OCI-LY7 (cell line): ENCODE data around the gene ZNF563. TPM values are rescaled to one million over a fixed set of nuclear protein-coding genes. Genes with fewer than 3 reads are reported as not detected.

Experiments
- BruUV-seq: library from RNA; stranded (reverse); fragments of 400-500 nt; replicated peaks from 2 replicates; lab custom pipeline; 2021; lab: Mats Ljungman, UMichigan
- CTCF ChIA-PET: fragments of 300-600 bp; sonication (Branson Sonifier 250); formaldehyde crosslinking; loops from one replicate; lab custom pipeline; 2022; ENCODE audit warnings: antibody characterized with exemption; ENCODE audit not compliant: unreplicated experiment; lab: Charles Lee
- POLR2A ChIA-PET: fragments of 300-600 bp; sonication (Branson Sonifier 250); formaldehyde crosslinking; loops from one replicate; lab custom pipeline; 2022; ENCODE audit warnings: antibody characterized with exemption; lab: Charles Lee
- DNase-seq: peaks from one replicate; pipeline ENCODE4 v3.0.0-alpha.2; 2015; ENCODE audit warnings: low spot score
- H2AFZ ChIP-seq: fragments of 200-600 bp; sonication (generic), shearing (Covaris generic); 2 replicates; pipeline ENCODE4 v1.6.1; 2014; ENCODE audit warnings: mild to moderate bottlenecking, antibody characterized with exemption, low read length, moderate library complexity
- H3K27ac ChIP-seq: fragments of 200-600 bp; sonication (generic); 2 replicates; pipeline ENCODE4 v1.5.1; 2014; ENCODE audit warnings: mixed run types, low read depth, mild to moderate bottlenecking, moderate library complexity, low read length, inconsistent platforms; ENCODE audit not compliant: poor library complexity, severe bottlenecking
- H3K36me3 ChIP-seq: fragments of 200-600 bp; sonication (generic); 2 replicates; pipeline ENCODE4 v1.6.1; 2014; ENCODE audit warnings: mild to moderate bottlenecking, antibody characterized with exemption, low read length, moderate library complexity, mixed read lengths; ENCODE audit not compliant: insufficient read depth
- H3K4me1 ChIP-seq: fragments of 200-600 bp; sonication (generic); 2 replicates; pipeline ENCODE4 v1.5.1; 2014; ENCODE audit warnings: mild to moderate bottlenecking, low read length; ENCODE audit not compliant: insufficient read depth, poor library complexity, severe bottlenecking
- H3K4me2 ChIP-seq: fragments of 200-600 bp; sonication (generic); 2 replicates; pipeline ENCODE4 v1.6.1; 2014; ENCODE audit warnings: mild to moderate bottlenecking, low read length
- H3K4me3 ChIP-seq: fragments of 200-600 bp; sonication (generic); 2 replicates; pipeline ENCODE4 v1.5.1; 2014; ENCODE audit warnings: mild to moderate bottlenecking, low read depth, low read length; ENCODE audit not compliant: poor library complexity, severe bottlenecking
- H3K79me2 ChIP-seq: fragments of 200-600 bp; sonication (generic); 2 replicates; pipeline ENCODE4 v1.6.1; 2016; ENCODE audit warnings: low read depth, mild to moderate bottlenecking, low read length, moderate library complexity, mixed read lengths; ENCODE audit not compliant: insufficient read depth
- H3K9me2 ChIP-seq: fragments of 200-600 bp; sonication (generic); 2 replicates; pipeline ENCODE4 v1.6.1; 2016; ENCODE audit warnings: mild to moderate bottlenecking, low read length, mixed read lengths; ENCODE audit not compliant: insufficient read depth
- H3K9me3 ChIP-seq: fragments of 200-600 bp; sonication (generic); 2 replicates; pipeline ENCODE4 v1.6.1; 2014; ENCODE audit warnings: mild to moderate bottlenecking, mixed run types, low read length, mixed read lengths
- H4K20me1 ChIP-seq: fragments of 200-600 bp; sonication (generic); 2 replicates; pipeline ENCODE4 v1.6.1; 2014; ENCODE audit warnings: mild to moderate bottlenecking, antibody characterized with exemption, low read length, moderate library complexity, mixed read lengths; ENCODE audit not compliant: insufficient read depth
- EZH2phosphoT487 ChIP-seq: fragments of 200-600 bp; sonication (generic); IDR thresholded peaks from 2 replicates; pipeline ENCODE4 v1.6.1; 2018; ENCODE audit warnings: low read depth, borderline replicate concordance, mild to moderate bottlenecking, mixed run types, antibody characterized with exemption, low read length, moderate library complexity, mixed read lengths
- intact Hi-C: fragments of 100-400 bp; cut with micrococcal nuclease; formaldehyde crosslinking; loops from one replicate; pipeline ENCODE4 v1.10.0; 2022; ENCODE audit not compliant: unreplicated experiment
- total RNA-seq, 2 experiments: library from RNA; depleted of rRNA in 1 of 2; stranded (reverse); fragments of >200 nt in 1 of 2; shearing (Covaris generic) in 1 of 2; gene quantifications; 2 replicates each; pipeline ENCODE4 v1.2.3, GENCODE V29; 2014 to 2022
- TF ChIP-seq, protein P1 (sequence below): fragments of 200-600 bp; sonication (generic); conservative IDR thresholded peaks from 2 replicates; pipeline ENCODE4 v1.5.1; 2014; ENCODE audit warnings: mild to moderate bottlenecking, antibody characterized with exemption, low read length, moderate library complexity, mixed read lengths

Gene ZNF563
- total RNA-seq, 2 experiments from 2014 or later, result 3.2 to 6.6 TPM

DNA sequence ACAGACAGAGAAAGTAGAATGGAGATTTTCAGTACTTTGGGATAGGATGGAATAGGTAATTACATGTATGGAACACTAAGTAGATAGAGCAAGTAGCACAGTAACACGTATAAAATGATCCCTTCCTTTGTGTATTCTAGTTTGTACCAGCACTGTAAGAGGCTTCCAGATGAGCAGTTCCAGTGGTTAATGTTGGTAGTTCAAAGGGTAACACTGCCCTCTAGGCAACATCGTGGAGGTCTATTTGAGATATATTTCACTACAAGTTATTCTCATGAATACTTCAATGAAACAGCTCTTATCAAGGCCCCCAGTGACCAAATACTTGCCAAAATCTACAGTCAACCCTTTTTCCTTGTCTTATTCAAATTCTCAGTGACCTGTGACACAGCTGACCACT lies 13.5 kb upstream of the ZNF563 start:
- no peaks in the 10 kb centered on the region for H3K36me3 ChIP-seq
- no peaks in the 10 kb centered on the region for H3K4me1 ChIP-seq
- H3K27ac ChIP-seq, result no peak overlapping the region
- TF ChIP-seq EZH2phosphoT487, result no peak
- TF ChIP-seq, protein P1, sequence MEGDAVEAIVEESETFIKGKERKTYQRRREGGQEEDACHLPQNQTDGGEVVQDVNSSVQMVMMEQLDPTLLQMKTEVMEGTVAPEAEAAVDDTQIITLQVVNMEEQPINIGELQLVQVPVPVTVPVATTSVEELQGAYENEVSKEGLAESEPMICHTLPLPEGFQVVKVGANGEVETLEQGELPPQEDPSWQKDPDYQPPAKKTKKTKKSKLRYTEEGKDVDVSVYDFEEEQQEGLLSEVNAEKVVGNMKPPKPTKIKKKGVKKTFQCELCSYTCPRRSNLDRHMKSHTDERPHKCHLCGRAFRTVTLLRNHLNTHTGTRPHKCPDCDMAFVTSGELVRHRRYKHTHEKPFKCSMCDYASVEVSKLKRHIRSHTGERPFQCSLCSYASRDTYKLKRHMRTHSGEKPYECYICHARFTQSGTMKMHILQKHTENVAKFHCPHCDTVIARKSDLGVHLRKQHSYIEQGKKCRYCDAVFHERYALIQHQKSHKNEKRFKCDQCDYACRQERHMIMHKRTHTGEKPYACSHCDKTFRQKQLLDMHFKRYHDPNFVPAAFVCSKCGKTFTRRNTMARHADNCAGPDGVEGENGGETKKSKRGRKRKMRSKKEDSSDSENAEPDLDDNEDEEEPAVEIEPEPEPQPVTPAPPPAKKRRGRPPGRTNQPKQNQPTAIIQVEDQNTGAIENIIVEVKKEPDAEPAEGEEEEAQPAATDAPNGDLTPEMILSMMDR, result peak; percentile 71
- no peaks in the 10 kb centered on the region for H3K79me2 ChIP-seq
- peaks cover 24% of the 10 kb centered on the region for H3K9me3 ChIP-seq
- POLR2A ChIA-PET, result no interaction called here
- CTCF ChIA-PET, result no interaction called here
- H3K4me2 ChIP-seq, result no peak overlapping the region
- no peak overlapping the region for H3K4me3 ChIP-seq
- no peaks in the 10 kb centered on the region for H4K20me1 ChIP-seq
- H3K9me2 ChIP-seq, result no peaks in the 10 kb centered on the region
- BruUV-seq, result no TSS peak
- peak; percentile 60 for DNase-seq
- intact Hi-C loops, result loop anchor here (1.0 to 10.0 kb wide), 2 partner anchors 206 to 252 kb away; no protein-coding TSS in a partner anchor
- no peak overlapping the region for H2AFZ ChIP-seq

DNA sequence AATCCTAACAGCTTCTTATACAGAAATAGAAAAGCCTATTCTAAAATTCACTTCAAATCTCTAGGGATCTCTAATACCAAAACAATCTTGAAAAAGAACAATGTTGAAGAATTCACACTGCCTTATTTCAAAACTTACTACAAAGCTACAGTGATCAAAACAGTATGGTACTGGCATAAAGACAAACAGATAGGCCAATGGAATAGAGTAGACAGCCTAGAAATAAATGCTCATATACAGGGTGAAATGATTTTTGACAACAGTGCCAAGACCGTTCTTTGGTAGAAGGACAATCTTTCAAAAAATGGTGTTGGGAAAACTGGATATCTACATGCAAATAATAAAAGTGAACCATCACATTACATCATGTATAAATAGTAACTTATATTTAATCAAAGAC lies 11.8 kb upstream of the ZNF563 start:
- no peaks in the 10 kb centered on the region for H3K4me1 ChIP-seq
- TF ChIP-seq, protein P1, result no peak
- no peak for TF ChIP-seq EZH2phosphoT487
- no peak for DNase-seq

DNA sequence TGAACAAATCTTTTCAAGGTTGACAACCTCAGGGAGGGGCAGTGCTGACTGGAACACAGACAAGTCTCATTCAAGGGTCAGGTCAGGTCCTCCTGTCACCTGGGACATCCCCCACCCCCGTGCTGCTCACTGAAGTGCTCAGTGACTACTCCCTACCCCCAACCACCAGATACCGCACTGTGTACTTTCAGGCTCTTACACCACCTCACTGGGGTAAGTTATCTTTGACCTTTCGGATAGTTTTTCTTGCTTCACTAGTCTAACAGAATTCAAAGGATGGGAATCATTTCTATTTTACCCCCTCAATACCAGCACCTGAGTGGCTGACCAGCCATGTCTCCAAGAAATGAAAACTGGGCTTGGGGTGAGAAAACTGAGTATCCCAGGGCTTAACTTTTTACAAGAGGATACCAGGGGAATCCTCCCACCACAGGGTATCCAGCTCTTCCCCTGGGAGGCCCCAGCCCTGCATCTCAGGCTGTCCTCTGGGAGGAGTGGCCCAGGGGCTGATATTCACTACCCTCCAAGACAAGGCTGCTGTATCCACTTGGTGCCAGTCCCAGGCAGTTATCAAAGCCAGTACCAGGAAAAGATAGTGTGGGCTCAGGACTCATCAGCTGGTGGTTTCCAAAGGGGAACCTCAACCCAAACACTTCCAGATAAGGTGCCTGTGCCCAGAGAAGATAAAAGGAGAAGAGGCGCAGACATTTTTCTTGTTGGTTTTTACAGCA lies 2.1 kb downstream of the ZNF563 start:
- no peaks in the 10 kb centered on the region for H3K9me2 ChIP-seq
- H4K20me1 ChIP-seq, result no peaks in the 10 kb centered on the region
- peak overlapping the region; percentile 79 for H3K4me3 ChIP-seq
- peak; percentile 24 for DNase-seq
- no peaks in the 10 kb centered on the region for H3K36me3 ChIP-seq
- CTCF ChIA-PET, result no interaction called here
- peaks cover 6% of the 10 kb centered on the region; the same call in 1 of the 2 replicates for H3K79me2 ChIP-seq
- no peaks in the 10 kb centered on the region for H3K9me3 ChIP-seq
- peak overlapping the region; percentile 97 for H3K4me2 ChIP-seq
- peak overlapping the region; percentile 78; the same call in 1 of the 2 replicates for H2AFZ ChIP-seq
- H3K27ac ChIP-seq, result peak overlapping the region; percentile 70
- peaks cover 24% of the 10 kb centered on the region for H3K4me1 ChIP-seq
- intact Hi-C loops, result no loop called here
- TSS peak; percentile 52 for BruUV-seq
- POLR2A ChIA-PET, result interaction anchor here (0.7 kb wide), 1 partner anchor 311 kb away, joined by 5 read pairs; no protein-coding TSS in a partner anchor
- no peak for TF ChIP-seq EZH2phosphoT487
- TF ChIP-seq, protein P1, result no peak

More for the DNA sequence above, 11.8 kb upstream of the ZNF563 start:
- intact Hi-C loops, result loop anchor here (10.0 kb wide), 1 partner anchor 250 kb away; no protein-coding TSS in a partner anchor
- CTCF ChIA-PET, result no interaction called here
- BruUV-seq, result no TSS peak
- Histone ChIP-seq H3K79me2 (no peaks in the 10 kb centered on the region), H3K4me2 (no peak overlapping the region), H3K36me3 (no peaks in the 10 kb centered on the region), H3K27ac (no peak overlapping the region), H2AFZ (no peak overlapping the region), H3K4me3 (no peak overlapping the region), H3K9me3 (peaks cover 23% of the 10 kb centered on the region), H3K9me2 (no peaks in the 10 kb centered on the region), H4K20me1 (no peaks in the 10 kb centered on the region)
- POLR2A ChIA-PET, result no interaction called here
